Stimulated activated CD8-positive, alpha-beta memory T cell treated with anti-CD3 and anti-CD28 coated beads, Interleukin-2, amount 100 ng/mL, for 48 hours (primary cell): ENCODE measurements around the gene LAMA3.

Experiments used
- DNase-seq, 2 donors: peaks; one replicate each; pipeline ENCODE4 v3.0.0-alpha.2; 2020; ENCODE audit warnings: low read depth in 2 of 2

LAMA3 gene

DNA sequence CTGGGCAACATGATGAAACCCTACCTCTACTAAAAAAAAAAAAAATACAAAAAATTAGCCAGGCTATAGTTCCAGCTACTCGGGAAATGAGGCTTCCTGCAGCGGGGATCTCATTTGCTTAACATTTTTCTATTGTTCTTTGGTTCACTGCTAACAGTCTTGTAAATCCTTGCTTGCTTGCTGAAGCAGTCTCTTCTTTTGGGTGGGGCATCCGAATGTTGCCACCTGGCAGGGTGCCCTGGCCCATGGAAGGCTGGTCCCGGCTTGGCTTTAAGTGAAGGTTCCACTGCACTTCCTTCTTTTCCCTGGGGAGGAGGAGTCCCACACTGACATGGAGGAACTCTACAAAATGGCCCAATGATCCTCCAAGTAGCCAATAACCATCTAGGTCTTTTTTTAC lies 20.5 kb upstream of the LAMA3 start:
- DNase-seq: no peak

DNA sequence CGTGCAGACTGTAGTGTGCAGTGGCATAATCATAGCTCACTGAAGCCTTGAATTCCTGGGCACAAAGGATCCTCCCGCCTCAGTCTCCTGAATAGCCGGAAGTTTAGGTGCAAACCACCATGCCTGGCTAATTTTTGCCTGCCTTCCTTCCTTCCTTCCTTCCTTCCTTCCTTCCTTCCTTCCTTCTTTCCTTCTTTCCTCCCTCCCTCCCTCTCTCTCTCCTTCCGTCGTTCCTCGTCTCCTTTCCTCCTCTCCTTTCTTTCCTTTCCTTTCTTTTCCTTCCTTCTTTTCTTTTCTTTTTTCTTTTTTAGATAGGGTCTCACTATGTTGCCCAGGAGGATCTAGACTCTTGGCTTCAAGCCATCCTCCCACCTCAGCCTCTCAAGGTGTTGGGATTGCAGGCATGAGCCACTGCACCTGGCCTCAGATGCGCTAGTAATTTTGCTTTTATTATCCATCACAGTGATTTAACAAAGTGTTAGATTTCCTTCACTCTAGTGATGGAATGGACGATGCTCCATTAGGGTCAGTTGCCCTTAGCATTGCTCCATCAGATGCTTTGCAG lies 20.0 kb upstream of the LAMA3 start:
- DNase-seq: no peak

DNA sequence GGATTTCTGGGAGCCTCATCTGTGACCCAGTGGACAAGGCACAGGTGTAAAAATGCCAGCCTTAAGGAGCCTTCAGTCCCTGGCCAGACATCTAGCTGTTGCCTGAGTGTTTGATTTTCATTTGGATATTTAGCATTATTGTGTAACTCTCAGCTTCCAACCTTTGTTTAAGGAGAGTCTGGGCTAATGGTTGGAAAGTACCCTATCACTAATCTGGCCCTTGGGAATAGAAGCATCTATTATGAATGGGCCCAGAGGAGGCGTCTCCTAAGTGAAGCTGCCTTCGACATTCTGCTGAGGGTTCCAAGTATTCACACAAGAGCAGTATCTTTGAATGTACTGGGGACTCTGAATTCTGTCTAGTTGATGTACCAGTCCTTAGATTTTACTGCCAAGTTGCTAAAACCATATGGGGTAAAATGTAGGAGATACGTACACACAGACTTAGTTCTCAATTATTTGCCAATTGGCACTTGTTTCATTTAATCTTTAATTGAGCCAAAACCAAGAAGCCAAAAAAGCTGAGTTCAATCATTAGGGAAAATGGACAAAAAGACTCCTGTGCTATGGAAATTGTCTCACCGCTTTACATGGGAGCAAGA lies 19.3 kb upstream of the LAMA3 start:
- no peak for DNase-seq

DNA sequence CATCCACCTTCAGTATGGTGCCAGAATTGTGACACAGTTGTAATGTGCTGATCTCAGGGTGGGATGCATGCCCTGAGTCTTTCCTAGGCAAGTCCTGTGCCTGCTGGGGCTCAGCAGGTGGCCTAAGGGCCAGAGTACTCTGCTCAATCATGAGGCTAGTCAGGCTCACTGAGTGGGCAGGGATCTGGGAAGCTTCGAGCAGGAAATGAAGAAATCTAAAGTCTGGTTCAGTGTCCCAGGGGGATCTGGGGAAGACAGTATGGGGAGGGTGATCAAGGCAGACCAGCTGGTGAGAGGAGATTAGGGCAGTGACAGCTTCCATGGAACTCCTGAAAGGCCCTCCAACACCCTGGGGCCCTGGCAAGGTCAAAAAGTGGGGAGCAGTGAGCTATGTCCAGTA lies 17.7 kb upstream of the LAMA3 start:
- DNase-seq: no peak

DNA sequence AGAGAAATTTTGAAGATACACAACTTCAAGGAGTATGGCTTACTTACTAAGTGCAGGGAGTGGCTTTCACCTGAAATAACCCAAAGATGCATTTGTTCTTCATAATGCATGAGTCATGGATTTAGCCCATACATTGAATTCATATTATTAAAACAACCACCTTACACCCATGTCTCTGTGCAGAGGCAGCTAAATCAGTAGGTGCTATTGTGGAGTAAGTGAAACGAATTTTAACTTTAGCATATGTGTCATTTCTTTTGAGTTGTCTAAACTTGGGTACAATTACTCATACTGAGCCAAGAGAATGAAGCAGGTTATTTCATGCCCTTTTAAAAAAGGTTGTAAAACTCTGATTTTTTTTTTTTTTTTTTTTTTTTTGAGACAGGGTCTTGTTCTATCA lies 15.5 kb upstream of the LAMA3 start:
- DNase-seq: no peak

DNA sequence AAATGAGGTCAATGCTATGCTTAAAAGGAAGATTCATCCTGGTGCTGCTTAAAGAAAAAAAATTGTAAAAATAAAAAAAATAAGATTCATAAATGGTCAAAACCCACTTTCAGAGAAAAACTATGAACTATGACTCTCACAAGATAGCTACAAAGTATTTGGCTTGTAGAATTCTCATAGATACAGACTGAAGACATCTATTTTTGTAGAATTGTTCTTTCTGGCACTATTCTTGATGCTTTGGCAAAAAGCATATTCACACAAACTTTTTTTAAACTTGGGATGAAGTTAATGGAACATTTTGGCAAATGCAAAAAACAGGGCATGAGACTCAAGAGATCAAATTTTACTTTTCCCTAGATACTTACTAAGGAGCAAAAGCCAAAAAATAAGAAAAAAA lies 14.0 kb upstream of the LAMA3 start:
- no peak for DNase-seq

DNA sequence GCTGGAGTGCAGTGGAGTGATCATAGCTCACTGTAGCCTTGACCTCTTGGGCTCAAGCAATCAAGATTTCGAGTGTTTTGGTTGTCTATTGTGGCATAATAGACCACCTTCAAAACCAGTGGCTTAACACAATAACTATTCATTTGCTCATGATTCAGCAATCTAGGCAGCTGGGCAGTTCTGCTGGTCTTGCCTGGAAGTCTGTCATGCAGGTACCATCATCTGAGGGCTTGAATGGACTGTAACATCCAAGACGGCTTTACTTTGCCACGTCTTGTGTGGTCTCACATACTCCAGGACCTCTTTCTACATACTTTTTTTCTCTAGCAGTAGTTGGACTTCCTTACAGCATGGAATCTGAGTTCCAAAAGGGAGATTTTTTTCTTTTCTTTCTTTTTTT lies 13.4 kb upstream of the LAMA3 start:
- DNase-seq: no peak

DNA sequence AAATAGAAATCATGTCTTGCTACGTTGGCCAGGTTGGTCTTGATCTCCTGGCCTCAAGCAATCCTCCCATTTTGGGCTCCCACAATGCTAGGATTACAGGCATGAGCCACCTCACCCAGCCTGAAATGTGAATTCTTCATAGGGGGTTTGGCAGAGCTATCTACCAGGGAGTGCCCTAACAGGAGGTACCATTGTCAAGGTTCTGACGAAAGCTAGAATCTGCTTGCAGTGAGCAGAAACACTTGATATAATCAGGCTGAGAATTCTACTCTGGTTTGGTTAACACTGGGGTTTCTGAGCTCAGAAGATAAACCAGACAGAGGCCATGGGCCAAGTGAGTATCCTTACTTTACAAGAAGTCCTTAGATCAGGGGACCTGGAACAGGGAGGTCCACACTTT lies 7.2 kb upstream of the LAMA3 start:
- no peak for DNase-seq

DNA sequence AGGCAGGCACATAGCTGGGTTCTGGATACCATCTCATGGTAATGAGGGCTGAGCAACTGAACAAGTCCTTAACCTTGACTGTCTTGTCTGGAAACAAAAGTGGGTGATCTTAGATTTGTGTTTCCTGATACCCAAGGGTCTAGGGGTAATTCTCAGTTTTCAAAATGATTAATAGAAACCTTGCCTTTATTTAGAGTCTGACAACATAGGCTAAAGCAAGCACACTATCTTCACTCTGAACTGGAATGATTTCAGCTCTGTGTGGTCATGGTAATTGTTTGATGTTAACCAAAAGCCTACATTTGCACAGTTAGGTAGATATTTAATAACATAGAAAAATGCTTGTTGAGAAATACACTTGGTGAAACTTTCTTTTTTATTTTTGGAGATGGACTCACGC lies 6.8 kb upstream of the LAMA3 start:
- no peak for DNase-seq

DNA sequence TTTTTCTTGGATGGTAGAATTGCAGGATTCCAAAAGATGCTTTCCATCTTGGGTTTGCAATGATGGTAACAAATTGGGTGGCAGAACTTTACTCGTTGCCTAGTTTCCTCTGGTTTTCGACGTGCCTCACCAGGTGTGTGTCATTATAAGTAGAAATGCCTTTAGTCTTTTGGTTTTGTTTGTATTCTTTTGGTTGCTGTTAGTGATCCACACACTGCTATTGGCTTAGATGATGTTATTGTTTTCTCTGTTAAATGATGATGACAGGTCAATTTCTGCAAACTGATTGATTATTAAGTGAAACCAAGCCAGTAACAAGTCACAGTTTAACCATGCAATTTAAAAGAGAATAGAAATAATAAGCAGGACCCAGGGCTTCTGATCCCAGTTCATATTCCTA lies 6.1 kb upstream of the LAMA3 start:
- DNase-seq: no peak

DNA sequence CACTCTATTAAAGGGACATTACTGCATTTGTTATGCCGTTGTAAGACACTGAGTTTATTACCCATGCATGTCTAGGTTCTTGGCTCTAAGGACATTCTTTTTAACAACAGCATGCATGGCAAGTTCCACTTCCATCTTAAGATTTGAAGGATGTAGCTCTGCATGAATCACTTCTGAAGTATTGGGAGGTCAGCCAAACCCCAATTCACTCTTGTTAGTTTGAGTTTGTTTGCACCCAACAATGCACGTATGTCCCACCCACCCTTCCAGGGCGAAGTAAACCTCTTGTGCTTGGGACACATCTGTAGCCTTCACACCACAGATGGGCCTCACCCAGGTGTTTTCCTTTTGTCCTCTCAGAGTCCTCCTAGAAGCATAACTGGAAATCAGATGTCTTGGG lies 5.6 kb upstream of the LAMA3 start:
- DNase-seq: no peak

DNA sequence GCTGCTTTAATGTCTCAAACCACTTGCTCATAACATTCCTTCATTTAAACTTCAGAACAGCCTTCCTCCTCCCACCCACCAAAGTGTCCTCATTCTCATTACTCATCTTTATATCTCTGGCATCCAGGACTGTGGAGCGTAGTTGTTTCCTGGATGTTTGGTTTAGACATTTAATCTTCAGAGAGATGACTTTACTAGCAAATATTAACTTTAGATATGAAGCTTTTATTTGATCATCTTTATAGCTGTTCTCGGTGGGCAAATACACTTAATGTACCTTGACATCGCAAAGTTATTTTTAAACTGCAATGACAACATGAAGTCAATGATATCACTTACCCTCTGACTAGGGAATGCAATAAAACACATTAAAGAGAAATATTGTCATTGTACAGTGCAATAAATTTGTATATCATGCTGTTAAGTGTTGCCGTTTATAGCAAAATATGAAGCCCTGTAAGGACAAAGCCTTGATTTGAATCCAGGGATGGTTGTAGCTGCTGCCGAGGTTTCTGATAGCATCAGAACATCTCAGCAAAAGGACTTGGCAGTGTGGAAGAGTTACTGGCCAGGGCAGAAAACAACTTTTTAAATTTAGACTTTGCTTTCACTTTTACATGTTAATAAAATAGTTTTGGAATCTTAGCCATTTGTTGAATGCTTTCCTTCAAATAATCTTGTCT lies 4.6 kb upstream of the LAMA3 start:
- no peak for DNase-seq

DNA sequence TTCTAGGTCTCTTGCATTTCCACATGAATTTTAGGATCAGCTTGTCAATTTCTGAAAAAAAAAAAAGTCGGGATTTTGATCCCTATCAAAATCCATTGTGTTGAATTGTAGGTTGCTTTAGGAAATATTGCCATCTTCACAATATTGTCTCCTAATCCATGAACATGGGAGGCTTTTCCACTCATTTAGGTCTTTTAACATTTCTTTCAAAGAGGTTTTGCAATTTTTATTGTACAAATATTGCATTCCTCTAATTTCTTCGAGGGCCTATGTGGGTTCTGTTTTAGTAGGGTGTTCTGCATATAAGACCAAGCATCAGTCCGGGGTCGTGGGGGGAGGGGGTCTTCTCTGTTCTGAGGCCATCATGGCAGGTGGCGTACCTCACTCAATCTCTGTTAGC lies 725 bp upstream of the LAMA3 start:
- DNase-seq: no peak

DNA sequence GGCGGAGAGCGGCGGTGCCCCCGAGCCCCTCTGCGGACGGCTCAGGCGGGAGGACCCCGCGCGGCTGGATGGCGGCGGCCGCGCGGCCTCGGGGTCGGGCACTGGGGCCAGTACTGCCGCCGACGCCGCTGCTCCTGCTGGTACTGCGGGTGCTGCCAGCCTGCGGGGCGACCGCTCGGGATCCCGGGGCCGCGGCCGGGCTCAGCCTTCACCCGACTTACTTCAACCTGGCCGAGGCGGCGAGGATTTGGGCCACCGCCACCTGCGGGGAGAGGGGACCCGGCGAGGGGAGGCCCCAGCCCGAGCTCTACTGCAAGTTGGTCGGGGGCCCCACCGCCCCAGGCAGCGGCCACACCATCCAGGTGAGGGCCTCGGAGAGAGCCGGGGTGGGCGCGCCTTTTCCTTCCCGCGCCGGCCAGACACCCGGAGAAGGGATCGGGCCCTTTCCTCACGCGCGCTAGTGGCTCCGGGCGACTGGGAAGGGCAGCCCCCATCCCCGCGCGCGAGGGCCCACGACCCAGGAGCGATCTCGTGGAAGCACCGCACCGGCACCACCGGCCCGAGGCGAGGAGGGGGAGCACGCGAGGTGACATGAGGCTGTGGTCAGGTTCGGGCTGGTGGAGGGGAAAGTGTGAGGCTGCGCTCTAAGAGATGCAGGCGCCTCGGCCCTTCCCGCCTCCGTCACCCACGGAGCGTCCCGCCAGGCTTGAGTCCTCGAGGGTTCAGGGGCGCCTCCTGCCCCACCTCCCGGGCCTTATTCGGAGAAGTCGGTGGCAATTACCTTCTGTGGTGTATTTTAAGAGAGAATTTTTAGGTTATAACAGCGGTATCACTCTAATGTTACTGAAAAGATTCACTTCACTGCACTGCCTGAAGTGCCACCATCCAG lies 607 bp downstream of the LAMA3 start:
- DNase-seq: no peak

DNA sequence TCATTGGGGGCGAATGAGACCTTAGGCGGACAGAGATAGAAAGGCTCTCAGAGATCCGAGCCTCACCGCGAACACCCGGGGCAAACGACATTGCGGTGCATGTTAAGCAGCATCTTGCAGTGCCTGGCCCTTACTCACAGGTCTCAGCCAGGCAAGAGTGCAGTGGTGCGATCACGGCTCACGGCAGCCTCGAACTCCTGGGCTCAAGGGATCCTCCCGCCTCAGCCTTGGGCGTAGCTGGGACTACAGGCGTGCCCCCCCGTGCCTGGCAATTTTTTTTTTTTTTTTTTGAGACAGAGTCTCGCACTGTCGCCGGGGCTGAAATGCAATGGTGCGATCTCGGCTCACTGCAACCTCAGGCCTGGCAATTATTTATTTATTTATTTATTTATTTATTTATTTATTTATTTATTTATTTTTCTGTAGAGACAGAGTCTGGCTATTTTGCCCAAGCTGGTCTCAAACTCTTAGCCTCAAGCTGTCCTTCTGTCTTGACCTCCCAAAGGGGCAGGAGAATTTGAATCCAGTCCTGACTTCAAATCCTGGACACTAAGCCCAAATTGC lies 1.3 kb downstream of the LAMA3 start:
- DNase-seq: no peak

DNA sequence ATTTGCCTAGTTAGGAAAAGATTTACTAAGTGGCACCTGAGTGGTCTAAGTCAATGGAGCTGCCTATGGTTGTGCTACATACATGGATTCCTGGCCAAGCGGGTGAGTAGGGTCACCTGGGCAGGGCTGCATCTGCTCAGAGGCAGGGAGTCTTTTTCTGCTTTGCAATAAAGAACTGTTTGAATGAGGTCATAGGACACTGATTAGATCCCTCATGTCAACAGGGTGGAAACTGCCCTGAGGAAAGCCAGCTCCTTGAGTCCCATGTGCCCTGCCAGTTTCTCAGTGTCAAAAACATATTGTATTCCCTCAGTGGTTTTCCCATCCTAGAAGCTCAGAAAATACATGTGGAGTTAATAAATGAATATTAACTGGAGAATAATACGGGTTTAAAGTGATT lies 4.6 kb downstream of the LAMA3 start:
- DNase-seq: no peak

DNA sequence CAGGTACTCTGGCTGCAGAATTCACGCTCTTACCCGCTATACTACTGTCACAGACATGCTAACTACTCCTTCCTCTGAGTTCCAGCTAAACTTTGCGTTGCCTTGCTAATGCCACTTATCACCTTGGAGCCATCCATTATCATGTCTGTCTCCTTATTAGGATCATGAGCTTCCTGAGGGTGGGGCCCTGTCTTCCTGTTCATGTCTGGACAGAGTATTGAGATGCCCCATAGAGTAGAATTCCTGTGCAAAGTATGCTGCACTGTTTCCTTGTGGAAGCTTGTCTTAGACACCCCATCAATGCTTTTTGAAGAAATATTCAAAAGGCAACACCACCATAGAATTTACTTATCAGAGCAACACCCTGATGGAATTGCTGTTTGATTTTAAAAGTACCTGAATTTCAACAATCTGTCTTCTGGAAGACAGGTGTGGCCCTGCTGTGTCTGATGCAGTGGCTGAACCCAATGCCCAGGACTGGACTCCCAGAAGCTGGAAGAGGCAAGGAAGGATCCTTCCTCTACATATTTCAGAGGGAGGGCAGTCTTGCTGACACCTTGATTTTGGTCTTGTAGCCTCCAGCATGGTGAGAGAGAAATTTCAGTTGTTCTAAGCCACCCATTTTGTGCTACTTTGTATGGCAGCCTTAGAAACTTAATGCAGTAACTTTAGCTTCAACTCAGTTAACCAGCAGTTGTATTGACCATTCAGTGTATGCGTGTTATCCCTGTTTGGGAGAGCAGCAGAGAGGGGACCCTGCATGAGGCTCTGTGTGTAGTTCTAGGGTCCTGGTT lies 5.6 kb downstream of the LAMA3 start:
- DNase-seq: no peak

DNA sequence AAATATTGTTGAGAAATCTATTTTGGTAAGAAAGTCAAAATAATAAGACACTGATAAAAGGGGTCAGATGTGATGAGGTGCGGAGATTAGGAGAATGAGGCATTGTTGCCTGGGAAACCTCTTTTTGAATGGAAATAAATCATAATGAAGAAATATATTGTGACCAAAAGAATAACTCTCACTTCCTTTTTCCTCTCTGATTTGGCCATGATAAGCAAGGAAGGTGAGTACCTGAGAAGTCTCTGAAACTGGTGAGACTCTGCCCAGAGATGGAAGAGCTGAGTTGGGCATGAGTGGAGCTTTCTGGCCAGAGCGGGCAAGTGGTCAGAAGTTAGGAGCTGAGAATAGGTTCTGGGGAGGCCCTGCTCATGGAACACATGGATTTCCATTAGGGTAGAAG lies 11.8 kb downstream of the LAMA3 start:
- no peak for DNase-seq

DNA sequence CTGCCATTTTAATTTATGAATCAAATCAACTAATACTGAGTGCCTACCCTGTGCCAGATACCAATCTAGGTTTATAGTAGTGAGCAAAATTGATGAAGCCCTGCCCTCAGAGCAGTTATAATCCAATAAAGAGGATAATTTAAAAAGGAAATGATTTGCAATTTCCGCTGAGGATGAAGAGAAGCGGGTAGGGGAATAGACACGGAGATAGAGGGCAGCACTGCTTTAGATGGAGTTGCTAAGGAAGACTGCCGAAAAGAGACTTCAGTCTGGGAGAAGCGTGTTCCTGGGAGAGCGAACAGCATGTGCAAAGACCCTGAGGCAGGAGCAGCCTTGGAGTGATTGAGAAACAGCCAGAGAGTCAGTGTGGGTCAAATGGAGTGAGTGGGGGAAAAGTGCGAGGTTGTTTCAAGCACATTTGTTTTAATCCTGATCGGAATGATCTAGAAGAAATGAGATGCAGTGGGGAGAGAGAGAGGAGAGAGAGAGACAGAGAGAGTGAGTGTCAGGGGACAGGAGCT lies 12.4 kb downstream of the LAMA3 start:
- DNase-seq: no peak

DNA sequence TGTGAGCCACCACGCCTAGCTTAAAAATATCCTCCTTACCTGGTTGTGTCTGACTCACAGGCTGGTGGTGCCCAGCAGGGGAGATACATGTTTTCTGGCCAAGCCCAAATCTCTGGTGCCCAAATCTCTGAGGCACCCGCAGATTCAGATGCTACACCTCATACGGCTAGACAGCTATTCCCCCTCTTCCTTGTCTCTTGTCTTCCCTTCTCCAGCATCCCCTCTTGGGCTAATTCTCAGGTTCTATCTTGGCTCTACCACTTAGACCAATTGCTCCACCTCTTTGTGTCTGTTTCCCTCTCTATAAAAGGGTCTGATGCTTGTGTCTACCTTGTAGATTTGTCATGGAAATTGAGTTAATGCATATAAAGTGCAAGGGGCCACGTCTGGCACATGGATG lies 13.4 kb downstream of the LAMA3 start:
- DNase-seq: no peak
